Hematopoietic multipotent progenitor cell (in vitro differentiated cells): ENCODE measurements around the gene HS6ST1. TPM values are rescaled to one million over a fixed set of nuclear protein-coding genes. Genes with fewer than 3 reads are reported as not detected.

Experiments
- DNase-seq, 3 donors: peaks; one replicate each; pipeline ENCODE4 v3.0.0-alpha.2; 2011 to 2015; ENCODE audit warnings: low read depth in 2 of 3, low spot score in 2 of 3
- total RNA-seq: library from RNA; depleted of rRNA; stranded (reverse); fragments of >200 nt; gene quantifications from one replicate; pipeline ENCODE4 v1.2.3, GENCODE V29; 2012

HS6ST1 gene
- total RNA-seq, 1 donor, result 74.1 TPM

DNA sequence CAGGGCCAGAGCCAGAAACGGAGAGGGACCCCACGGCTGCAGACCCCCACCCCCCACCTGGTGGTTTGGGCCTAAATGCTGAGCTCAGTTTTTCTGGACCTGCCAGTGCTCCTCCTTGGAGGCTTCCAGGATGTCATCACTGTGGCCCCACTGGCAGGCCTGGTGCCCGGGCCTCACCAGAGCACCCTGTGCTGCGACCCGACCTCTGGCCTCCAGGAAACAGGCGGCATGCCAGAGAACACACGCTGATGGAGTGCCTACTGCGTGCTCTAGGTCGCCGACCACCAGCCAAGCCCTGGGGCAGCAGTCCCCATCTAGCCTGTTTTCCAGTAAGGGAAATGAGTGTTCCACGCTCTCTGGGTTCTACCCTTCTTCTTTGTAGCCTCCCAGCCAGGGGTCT is 33.8 kb downstream of the HS6ST1 start:
- no peak for DNase-seq

DNA sequence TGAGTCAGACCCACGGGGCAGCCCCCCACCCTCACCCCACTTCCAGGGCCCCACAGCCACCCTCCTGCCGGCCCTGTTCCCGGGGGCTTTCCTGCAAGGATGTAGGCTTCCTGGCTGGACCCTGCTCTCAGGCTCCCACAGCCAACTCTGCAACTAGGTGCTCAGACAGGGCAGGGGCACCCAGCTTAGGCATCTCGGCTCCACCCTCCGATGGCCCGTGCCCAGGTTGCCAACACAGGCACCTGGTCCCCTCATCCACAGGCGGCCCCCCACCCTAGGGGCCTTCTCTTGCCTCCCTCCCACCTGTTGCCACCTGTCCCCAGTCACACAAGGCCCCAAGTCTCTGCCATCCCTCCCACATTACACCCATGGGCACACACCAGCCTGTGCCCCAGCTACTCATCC is 34.6 kb downstream of the HS6ST1 start:
- no peak for DNase-seq

DNA sequence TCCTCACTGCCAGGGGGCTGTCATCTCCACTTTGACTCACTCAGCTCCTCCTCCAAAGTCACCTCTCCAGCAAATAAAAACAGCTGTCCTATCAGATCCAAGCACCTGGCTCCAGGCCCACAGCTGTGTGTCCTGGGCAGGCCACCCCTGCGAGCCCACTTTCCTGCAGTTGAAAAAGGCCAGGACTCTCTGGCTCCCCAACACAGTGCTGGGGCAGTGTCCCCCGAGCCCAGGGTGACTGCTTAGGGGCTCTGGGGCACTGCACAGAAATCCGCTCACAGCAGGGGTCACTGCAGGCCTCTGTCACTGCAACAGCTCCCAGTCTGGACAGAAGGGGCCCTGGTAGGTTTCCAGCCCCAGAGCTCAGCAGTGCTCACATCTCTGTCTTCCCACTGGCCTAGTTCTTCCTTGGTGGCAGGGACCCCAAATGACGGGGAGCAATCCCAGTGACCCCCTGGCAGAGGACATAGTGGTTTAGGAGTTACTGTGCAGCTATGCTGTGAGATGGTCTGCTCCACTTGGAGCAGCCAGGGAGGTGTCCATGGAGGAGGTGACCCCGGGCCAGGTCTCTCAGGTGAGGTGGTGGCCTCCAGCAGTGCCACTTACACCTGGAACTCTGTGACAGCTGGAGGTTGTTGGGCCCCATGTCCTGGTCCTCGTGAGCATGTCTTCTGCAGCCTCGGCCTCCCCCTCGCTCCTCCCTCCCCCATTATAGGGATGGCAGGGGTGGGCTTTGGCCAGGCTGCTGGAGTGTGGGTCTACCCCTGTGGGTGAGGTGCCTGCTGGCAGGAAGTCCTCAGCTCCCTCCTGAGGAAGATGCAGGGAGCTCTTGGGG is 35.5 kb downstream of the HS6ST1 start:
- peak in 2 of 3 donors; percentile 34 to 40 for DNase-seq

DNA sequence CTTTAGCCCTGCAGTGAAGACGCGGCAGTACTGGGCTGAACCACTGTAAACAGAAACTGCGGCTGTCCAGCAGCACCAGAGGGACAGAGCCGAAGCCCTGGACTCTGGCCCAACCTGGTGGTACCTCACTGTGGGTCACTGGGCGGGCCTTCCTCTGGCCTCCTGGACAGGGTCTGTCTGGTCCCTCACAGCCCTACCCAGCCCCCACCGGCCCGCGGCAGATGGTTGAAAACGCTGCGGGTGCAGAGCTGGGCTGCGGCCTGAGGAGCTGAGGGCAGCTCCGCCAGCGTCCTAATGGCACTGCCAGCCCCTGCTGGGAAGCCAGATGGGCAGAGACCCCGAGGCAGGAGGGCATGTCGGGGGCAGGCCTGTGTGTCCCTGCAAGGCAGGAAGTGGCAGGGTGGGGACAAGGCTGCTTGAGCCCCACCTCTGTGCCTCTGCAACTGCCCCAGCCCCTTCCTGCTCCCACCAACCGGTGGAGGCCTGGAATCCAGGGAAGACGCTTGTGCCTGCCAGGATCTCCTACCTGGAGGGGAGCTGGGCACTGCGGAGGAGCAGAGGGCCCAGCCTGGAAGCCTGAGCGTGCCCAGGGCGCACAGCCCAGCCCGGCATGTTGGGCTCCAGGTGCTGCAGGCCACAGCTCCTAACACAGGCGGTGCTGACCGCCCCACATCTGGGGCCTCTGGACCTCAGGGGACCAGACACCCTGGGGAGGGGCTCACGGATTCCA is 36.3 kb downstream of the HS6ST1 start:
- DNase-seq, result no peak

- no peak for DNase-seq
These were observed 36.8 kb downstream of the HS6ST1 start for GRCh38 chr2:128281852-128282245.

GRCh38 chr2:128280901-128281321 is 37.8 kb downstream of the HS6ST1 start:
- DNase-seq, result no peak

GRCh38 chr2:128280158-128280871 is 38.4 kb downstream of the HS6ST1 start:
- DNase-seq, result peak in 2 of 3 donors; percentile 62 to 85

- DNase-seq, result no peak
These were observed 38.9 kb downstream of the HS6ST1 start for GRCh38 chr2:128279786-128280157.

DNA sequence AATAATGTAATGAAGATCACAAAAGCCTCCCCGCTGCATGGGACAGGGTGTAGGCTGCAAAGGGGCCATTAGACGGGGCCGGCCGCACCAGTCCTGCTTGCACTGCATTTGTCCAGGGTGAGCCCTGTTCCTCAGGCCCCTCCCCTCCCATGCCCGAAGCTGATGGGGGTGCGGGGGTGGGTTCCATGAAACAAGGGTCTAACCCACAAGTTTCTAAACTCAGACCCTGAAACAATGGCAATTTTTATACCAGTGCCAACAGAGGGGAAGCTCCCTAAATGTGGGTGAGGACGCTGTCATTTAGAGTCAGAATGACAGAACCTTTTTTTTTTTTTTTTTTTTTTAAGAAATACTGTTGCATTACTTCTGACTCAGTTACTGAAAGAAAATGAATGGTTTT is 39.7 kb downstream of the HS6ST1 start:
- no peak for DNase-seq

DNA sequence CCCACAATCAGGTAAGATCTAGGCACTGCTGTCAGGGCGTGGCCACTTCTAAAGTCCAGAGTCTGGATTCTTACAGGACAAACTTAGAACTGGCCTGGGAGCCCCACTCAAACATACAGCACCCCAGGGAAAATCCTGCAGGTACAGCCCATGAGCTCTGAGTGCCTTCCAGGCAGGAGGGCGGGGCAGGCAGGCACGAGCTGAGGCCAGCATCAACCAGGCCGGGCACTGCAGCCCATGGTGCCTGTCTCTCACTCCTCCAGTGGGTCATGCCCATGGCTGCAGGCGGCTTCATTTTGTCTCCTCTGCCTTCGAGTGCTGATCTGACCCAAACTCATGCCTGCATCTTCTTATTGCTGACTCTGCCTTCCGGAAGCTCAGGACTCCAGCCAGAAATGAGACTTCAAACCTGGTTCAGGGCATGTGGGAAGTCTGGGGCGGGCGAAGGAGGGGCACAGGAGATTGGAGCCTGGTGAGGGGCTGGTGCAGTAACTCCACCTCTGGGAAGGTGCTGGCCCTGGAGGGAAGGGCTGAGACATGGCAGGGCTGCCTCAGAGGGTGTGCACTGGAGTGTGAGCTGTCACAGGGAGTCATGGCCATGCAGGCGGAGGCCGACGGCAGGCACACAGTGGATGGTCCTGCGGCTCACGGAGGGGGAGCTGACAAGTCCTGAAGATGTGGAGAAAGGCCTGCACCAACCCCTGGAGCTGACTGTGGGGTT is 40.5 kb downstream of the HS6ST1 start:
- no peak for DNase-seq

DNA sequence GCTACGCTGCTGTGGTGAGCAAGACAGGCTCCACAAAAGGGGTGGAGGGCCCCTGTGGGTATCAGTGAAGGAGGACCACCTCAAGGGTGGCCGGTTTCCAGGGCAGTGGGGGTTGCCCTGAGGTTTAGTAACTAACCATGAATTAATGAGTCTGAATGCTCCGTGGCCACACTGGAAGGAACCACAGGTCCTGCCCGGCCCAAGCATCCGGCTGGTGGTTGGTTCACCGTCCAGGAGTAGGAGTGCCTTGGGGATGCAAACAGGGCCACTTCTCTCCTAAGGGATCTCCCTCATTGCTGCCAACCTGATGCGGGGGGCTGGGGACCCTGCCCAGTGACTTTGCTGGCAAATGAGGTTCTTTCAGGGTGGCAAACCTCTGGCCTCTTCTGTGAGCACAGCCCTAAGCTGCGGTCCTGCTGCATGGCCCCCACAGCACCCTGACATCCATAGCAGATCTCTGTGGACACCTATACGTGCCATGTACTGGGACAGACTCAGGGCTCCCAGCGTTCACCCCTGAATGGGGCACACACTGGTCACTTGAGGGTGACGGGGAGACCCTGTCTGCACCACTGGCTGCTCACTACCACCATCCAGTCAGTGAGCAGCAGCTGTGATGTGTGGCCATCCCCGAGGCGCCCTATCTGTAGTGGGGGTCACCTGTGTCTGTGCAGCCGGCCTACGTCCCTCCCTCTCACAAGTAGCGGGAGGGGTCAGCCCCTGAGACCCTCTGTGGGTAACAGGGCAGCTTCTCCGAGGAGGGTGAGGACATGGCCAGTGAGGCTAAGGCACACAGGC is 41.6 kb downstream of the HS6ST1 start:
- peak in 1 of 3 donors; percentile 40 for DNase-seq

DNA sequence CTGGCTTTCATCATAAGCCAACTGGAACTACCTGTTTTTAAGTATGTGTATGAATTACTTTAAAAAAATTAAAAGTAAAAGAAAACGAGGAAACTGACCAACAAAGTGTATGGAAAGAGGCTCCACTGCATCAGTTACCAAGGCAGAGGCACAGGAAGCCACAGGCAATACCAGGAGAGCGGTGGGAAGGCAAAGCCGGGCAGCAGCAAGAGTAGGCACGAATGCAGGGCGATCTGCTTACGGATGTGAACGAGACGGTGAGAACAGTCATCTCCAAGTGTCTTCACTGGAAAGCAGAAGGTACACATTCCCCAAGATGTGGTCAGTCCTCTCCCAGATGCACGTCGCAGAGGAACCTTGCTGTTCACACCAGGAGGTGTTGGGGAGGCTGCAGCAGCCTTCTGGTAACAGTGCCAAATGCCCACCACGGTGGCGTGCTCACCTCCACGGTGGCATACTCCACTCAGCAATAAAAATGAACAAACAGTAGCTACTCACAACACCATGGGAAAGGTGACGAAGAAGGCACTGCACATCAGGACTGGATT is 43.1 kb downstream of the HS6ST1 start:
- no peak for DNase-seq

DNA sequence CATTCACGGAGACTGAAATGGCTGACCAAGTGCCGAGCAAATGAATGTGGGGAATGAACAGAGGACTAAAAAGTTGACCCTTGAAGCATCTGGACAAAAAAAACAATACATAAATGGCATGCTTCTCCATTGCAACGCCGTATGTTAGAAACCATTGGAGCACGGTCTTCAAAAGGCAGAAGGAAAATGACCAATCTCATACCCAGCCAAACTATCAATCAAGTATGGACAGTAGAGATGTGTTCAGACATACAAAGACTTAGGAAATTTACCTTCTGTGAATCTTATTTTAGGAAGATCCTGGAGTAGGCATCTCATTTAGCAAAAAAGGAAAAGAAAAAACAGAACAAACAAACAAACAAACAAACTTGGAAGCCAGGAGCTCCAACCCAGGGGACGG is 44.5 kb downstream of the HS6ST1 start:
- no peak for DNase-seq

DNA sequence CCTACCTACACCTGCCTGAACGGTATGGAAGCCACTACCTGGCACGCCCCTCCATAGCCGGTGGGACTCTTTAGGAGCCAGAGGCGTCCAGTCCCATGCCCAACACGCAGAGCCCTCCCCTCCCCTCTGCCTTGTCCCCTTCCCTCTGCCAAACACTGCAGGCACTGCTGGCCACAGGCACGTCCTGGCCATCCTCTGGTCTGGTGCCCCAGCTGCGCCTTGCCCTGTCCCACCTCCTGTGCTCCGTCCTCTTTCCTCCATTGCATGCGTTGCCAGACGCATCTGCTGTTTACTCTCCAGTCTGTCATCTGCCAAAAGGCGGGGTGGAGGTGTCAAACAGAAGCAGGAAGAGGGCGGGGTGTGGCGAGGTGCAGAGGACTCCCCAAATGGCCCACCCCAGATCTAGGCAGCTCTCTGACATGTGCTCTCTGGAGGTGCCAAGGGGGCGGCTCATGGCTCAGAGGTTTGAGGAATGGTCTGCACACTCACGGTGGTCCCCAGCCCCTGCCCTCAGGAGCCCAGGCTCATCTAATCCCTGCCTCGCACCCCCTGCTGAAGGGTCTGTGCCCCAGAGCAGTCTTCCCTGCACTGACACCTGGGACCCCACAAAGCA is 45.1 kb downstream of the HS6ST1 start:
- DNase-seq, result no peak

DNA sequence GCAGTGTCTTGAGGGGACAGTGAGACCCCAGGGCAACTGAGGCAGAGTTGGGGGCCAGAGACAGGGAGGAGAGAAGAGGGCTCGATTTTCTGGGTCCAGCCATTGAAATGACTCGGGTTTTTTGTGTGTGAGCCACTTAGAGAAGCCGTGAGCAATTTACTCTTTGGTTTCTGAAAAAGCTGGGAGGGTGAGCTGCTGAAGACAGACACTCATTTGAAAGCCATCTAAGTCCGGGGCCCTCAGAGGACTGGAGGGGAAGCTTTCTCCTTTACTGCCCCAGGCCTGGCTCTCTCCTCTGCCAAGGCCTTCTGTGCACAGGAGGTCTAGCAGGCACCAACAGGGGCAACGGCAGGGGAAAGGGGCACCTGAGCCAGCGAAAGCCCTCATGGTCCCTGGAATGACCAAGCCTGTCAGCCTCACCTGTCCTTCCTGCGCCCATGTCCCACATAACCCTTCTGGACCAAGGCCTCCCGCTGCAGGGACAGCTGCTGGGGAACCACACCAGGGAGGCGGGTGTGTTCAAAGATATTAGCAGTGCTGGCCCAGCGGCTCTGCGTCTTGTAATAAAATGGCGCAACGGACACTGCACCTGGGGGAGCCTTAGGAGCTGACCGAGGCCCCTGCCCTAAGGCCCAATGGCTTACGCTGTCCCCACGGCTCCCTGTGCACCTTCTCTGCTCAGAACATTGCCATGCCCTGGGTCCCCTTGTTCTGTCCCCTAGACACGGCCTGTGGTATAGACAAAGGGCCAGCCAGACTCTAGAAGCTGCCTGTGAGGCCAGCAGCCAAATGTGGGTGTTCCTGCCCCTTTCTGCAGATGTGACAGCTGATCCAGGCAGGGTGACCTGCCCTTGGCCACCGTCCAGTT is 45.8 kb downstream of the HS6ST1 start:
- DNase-seq, result no peak

- DNase-seq, result no peak
These were observed 46.6 kb downstream of the HS6ST1 start for GRCh38 chr2:128271911-128272600.

DNA sequence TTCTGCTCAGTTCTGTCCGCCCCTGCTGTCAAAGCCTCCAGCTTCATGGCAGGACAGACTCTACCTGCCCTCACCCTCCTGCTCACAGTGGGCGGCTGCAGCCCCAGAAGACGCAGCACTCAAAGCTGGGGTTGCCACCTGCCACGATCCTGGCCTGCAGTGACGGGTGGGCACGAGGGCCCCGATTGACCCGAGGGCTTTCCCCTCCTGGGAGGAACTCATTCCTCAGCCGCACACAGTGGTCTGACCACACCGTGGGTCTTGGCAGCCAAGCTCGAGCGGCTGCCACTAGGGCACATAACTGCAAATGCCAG is 47.1 kb downstream of the HS6ST1 start:
- DNase-seq, result no peak
